K562 (cell line): Measurements from ENCODE around the gene ITGAV.

ENCODE experiments used
- ARNT ChIP-seq, 2 experiments: fragments of 450-650 bp; IDR thresholded peaks; 2 replicates each; pipeline ENCODE4 v1.6.1; 2016; ENCODE audit warnings: mild to moderate bottlenecking in 1 of 2
- GABPA ChIP-seq: fragments of 200-800 bp; sonication (Bioruptor generic); conservative IDR thresholded peaks from 2 replicates; pipeline ENCODE4 v1.6.1; 2016; ENCODE audit warnings: low read depth, missing genetic modification characterization, missing compliant biosample characterization
- HDAC6 ChIP-seq: IDR thresholded peaks from 2 replicates; pipeline ENCODE4 v1.6.1; 2012; ENCODE audit warnings: low read depth, mild to moderate bottlenecking, control low read depth, inconsistent platforms, low read length, moderate library complexity
- SIN3A ChIP-seq, 2 experiments: fragments of 150-350 bp in 1 of 2; IDR thresholded peaks; 2 replicates each; pipeline ENCODE4 v1.6.1; 2011 to 2016; ENCODE audit warnings: borderline replicate concordance in 2 of 2, low read depth in 2 of 2, low read length in 2 of 2, mild to moderate bottlenecking in 2 of 2, moderate library complexity in 2 of 2; ENCODE audit not compliant: control insufficient read depth in 1 of 2
- ZEB2 ChIP-seq: fragments of 450-650 bp; IDR thresholded peaks from 2 replicates; pipeline ENCODE4 v1.6.1; 2016
- ZNF23 ChIP-seq: fragments of 250-450 bp; sonication (Bioruptor Pico); IDR thresholded peaks from 2 replicates; pipeline ENCODE4 v1.4.0; 2020; ENCODE audit warnings: mild to moderate bottlenecking
- TF ChIP-seq, protein P1 (sequence below), 3 experiments: IDR thresholded peaks in 2 of 3; conservative IDR thresholded peaks in 1 of 3; 2 replicates each; pipeline ENCODE4 v1.5.1; 2011 to 2012; ENCODE audit warnings: low read length in 3 of 3, mild to moderate bottlenecking in 3 of 3, control low read depth in 2 of 3, improper control_type of control experiment in 1 of 3, inconsistent platforms in 1 of 3, low read depth in 1 of 3, mixed read lengths in 1 of 3, moderate library complexity in 1 of 3; ENCODE audit not compliant: insufficient read depth in 2 of 3
- TF ChIP-seq, protein P2 (sequence below): fragments of 450-650 bp; formaldehyde crosslinking; IDR thresholded peaks from 2 replicates; pipeline ENCODE4 v1.4.0; 2022; ENCODE audit warnings: missing genetic modification characterization
- TF ChIP-seq, protein P3 (sequence below), 2 experiments: fragments of 450-650 bp; formaldehyde crosslinking in 1 of 2; IDR thresholded peaks; 2 replicates each; pipeline versions ENCODE4 v1.4.0 to v1.6.1; 2014 to 2020; ENCODE audit warnings: mild to moderate bottlenecking in 2 of 2, borderline replicate concordance in 1 of 2, low read depth in 1 of 2
- TF ChIP-seq, protein P4 (sequence below): fragments of 450-650 bp; conservative IDR thresholded peaks from 2 replicates; pipeline ENCODE4 v1.6.1; 2016; ENCODE audit warnings: missing genetic modification characterization, low read depth, mild to moderate bottlenecking, missing compliant biosample characterization, moderate library complexity
- TF ChIP-seq, protein P5 (sequence below): sonication (generic); formaldehyde crosslinking; IDR thresholded peaks from 2 replicates; pipeline ENCODE4 v1.9.0; 2022; ENCODE audit warnings: mild to moderate bottlenecking, missing genetic modification reagents
- TF ChIP-seq, protein P6 (sequence below): sonication (generic); formaldehyde crosslinking; IDR thresholded peaks from 2 replicates; pipeline ENCODE4 v1.8.0; 2022; ENCODE audit warnings: missing genetic modification reagents, mild to moderate bottlenecking, borderline replicate concordance
- TF ChIP-seq, protein P7 (sequence below): fragments of 450-650 bp; IDR thresholded peaks from 2 replicates; pipeline ENCODE4 v1.6.1; 2014; ENCODE audit warnings: low read depth, mild to moderate bottlenecking, moderate library complexity, borderline replicate concordance

DNA sequence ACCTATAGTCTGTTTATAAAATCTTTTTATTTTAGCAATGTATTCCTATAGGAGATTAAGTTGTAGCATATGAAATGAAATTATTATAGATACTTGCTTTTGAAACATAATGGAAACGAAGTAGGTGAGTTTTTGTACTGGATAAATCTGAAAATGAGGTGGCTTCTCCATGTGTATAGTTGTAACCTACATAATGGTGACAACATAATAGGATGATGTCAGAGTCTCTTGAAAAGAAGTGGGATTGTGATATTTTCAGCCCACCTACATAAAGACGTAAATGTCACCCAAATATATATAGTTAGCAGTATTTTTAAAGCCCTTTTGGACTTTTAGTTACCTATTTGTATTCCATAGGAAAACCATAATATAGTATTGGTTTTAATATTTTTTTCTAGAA is 138.8 kb downstream of the ITGAV start:
- TF ChIP-seq, protein P1, sequence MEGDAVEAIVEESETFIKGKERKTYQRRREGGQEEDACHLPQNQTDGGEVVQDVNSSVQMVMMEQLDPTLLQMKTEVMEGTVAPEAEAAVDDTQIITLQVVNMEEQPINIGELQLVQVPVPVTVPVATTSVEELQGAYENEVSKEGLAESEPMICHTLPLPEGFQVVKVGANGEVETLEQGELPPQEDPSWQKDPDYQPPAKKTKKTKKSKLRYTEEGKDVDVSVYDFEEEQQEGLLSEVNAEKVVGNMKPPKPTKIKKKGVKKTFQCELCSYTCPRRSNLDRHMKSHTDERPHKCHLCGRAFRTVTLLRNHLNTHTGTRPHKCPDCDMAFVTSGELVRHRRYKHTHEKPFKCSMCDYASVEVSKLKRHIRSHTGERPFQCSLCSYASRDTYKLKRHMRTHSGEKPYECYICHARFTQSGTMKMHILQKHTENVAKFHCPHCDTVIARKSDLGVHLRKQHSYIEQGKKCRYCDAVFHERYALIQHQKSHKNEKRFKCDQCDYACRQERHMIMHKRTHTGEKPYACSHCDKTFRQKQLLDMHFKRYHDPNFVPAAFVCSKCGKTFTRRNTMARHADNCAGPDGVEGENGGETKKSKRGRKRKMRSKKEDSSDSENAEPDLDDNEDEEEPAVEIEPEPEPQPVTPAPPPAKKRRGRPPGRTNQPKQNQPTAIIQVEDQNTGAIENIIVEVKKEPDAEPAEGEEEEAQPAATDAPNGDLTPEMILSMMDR (IDR thresholded peaks at IDR 0.05 in 2 of 3, conservative IDR thresholded peaks at IDR 0.05 in 1 of 3; ENCODE audit: insufficient read depth in 2 of 3, low read depth in 1 of 3, low read length in 3 of 3) = no peak
- no peak for TF ChIP-seq GABPA
- TF ChIP-seq, protein P2, sequence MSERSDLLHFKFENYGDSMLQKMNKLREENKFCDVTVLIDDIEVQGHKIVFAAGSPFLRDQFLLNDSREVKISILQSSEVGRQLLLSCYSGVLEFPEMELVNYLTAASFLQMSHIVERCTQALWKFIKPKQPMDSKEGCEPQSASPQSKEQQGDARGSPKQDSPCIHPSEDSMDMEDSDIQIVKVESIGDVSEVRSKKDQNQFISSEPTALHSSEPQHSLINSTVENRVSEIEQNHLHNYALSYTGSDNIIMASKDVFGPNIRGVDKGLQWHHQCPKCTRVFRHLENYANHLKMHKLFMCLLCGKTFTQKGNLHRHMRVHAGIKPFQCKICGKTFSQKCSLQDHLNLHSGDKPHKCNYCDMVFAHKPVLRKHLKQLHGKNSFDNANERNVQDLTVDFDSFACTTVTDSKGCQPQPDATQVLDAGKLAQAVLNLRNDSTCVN (CRISPR knock-in tag) = no peak
- TF ChIP-seq, protein P3, sequence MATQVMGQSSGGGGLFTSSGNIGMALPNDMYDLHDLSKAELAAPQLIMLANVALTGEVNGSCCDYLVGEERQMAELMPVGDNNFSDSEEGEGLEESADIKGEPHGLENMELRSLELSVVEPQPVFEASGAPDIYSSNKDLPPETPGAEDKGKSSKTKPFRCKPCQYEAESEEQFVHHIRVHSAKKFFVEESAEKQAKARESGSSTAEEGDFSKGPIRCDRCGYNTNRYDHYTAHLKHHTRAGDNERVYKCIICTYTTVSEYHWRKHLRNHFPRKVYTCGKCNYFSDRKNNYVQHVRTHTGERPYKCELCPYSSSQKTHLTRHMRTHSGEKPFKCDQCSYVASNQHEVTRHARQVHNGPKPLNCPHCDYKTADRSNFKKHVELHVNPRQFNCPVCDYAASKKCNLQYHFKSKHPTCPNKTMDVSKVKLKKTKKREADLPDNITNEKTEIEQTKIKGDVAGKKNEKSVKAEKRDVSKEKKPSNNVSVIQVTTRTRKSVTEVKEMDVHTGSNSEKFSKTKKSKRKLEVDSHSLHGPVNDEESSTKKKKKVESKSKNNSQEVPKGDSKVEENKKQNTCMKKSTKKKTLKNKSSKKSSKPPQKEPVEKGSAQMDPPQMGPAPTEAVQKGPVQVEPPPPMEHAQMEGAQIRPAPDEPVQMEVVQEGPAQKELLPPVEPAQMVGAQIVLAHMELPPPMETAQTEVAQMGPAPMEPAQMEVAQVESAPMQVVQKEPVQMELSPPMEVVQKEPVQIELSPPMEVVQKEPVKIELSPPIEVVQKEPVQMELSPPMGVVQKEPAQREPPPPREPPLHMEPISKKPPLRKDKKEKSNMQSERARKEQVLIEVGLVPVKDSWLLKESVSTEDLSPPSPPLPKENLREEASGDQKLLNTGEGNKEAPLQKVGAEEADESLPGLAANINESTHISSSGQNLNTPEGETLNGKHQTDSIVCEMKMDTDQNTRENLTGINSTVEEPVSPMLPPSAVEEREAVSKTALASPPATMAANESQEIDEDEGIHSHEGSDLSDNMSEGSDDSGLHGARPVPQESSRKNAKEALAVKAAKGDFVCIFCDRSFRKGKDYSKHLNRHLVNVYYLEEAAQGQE (IDR thresholded peaks at IDR 0.05; ENCODE audit: borderline replicate concordance) = no peak
- TF ChIP-seq, protein P3 (CRISPR knock-in tag; IDR thresholded peaks at IDR 0.05; ENCODE audit: low read depth) = no peak
- TF ChIP-seq, protein P4, sequence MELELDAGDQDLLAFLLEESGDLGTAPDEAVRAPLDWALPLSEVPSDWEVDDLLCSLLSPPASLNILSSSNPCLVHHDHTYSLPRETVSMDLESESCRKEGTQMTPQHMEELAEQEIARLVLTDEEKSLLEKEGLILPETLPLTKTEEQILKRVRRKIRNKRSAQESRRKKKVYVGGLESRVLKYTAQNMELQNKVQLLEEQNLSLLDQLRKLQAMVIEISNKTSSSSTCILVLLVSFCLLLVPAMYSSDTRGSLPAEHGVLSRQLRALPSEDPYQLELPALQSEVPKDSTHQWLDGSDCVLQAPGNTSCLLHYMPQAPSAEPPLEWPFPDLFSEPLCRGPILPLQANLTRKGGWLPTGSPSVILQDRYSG = no peak
- TF ChIP-seq, protein P5, sequence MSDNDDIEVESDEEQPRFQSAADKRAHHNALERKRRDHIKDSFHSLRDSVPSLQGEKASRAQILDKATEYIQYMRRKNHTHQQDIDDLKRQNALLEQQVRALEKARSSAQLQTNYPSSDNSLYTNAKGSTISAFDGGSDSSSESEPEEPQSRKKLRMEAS = no peak
- no peak for TF ChIP-seq ZEB2
- TF ChIP-seq, protein P6, sequence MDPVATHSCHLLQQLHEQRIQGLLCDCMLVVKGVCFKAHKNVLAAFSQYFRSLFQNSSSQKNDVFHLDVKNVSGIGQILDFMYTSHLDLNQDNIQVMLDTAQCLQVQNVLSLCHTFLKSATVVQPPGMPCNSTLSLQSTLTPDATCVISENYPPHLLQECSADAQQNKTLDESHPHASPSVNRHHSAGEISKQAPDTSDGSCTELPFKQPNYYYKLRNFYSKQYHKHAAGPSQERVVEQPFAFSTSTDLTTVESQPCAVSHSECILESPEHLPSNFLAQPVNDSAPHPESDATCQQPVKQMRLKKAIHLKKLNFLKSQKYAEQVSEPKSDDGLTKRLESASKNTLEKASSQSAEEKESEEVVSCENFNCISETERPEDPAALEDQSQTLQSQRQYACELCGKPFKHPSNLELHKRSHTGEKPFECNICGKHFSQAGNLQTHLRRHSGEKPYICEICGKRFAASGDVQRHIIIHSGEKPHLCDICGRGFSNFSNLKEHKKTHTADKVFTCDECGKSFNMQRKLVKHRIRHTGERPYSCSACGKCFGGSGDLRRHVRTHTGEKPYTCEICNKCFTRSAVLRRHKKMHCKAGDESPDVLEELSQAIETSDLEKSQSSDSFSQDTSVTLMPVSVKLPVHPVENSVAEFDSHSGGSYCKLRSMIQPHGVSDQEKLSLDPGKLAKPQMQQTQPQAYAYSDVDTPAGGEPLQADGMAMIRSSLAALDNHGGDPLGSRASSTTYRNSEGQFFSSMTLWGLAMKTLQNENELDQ = no peak
- TF ChIP-seq ZNF23 (CRISPR knock-in tag) = no peak
- TF ChIP-seq HDAC6 = no peak
- TF ChIP-seq ARNT (IDR thresholded peaks at IDR 0.05) = no peak
- no peak for TF ChIP-seq SIN3A (IDR thresholded peaks at IDR 0.05; ENCODE audit: borderline replicate concordance in 2 of 2, control insufficient read depth in 1 of 2, low read depth in 2 of 2, low read length in 2 of 2)
- TF ChIP-seq, protein P7, sequence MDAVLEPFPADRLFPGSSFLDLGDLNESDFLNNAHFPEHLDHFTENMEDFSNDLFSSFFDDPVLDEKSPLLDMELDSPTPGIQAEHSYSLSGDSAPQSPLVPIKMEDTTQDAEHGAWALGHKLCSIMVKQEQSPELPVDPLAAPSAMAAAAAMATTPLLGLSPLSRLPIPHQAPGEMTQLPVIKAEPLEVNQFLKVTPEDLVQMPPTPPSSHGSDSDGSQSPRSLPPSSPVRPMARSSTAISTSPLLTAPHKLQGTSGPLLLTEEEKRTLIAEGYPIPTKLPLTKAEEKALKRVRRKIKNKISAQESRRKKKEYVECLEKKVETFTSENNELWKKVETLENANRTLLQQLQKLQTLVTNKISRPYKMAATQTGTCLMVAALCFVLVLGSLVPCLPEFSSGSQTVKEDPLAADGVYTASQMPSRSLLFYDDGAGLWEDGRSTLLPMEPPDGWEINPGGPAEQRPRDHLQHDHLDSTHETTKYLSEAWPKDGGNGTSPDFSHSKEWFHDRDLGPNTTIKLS = no peak
